Esophagus squamous epithelium (tissue), 4 donors: Measurements from ENCODE around the gene GATA5.

Source experiments
- CTCF ChIP-seq, 6 experiments: fragments of 450-650 bp in 4 of 6; fragments of 200-600 bp in 2 of 6; sonication (generic) in 2 of 6; IDR thresholded peaks; one replicate each; pipeline ENCODE4 v1.5.1; 2016 to 2019; ENCODE audit warnings: antibody characterized with exemption in 6 of 6, mild to moderate bottlenecking in 4 of 6, moderate library complexity in 4 of 6
- POLR2A ChIP-seq, 4 donors: fragments of 450-650 bp; IDR thresholded peaks; one replicate each; pipeline ENCODE4 v1.6.1; 2017; ENCODE audit warnings: antibody characterized with exemption in 4 of 4, mild to moderate bottlenecking in 4 of 4, moderate library complexity in 3 of 4

- TF ChIP-seq CTCF (IDR thresholded peaks at IDR 0.05) (no peak), POLR2A (IDR thresholded peaks at IDR 0.05) (no peak)
Observed at GRCh38 chr20:62498874-62499273, 23.1 kb upstream of the GATA5 start.
